ENCODE data around the gene UNC5A.

UNC5A gene

DNA sequence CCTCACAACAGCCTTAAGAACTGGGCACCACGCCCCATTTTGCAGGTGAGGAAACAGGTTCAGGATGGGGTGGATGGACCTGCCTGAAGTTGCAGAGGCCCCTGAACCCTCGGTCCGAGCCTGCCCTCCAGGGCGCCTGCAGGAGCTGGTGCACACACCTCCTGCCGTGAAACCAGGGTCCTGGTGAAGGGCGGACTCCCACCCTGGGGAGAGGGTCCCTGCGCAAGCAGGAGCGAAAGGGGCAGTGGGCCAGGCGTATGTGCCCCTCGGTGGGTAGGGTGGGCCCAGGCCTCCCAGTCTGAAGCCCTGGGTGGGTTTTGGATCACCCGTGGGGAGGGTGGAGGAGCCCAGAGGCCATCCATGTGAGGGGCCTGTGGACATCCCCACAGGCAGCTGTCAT, 50.9 kb downstream of the UNC5A start:
- Histone ChIP-seq H3K4me3 (ENCODE audit: low read depth in 1 of 5, low read length in 5 of 5) (no peak overlapping the region), H3K9ac (ENCODE audit: low read length in 5 of 5) (no peak overlapping the region), H3K27me3 (ENCODE audit: control insufficient read depth in 5 of 5, insufficient read depth in 4 of 5, low read length in 5 of 5) (peaks cover 37 to 72% (median 68%) of the 10 kb centered on the region in 5 donors), H3K9me3 (ENCODE audit: control insufficient read depth in 5 of 5, low read length in 5 of 5) (no peaks in the 10 kb centered on the region), H3K4me1 (ENCODE audit: control insufficient read depth in 5 of 5, insufficient read depth in 5 of 5, low read length in 5 of 5) (no peaks in the 10 kb centered on the region), H3K27ac (ENCODE audit: low read depth, low read length) (no peak overlapping the region), H3K36me3 (ENCODE audit: control insufficient read depth in 5 of 5, insufficient read depth in 5 of 5, low read length in 5 of 5) (no peaks in the 10 kb centered on the region)

DNA sequence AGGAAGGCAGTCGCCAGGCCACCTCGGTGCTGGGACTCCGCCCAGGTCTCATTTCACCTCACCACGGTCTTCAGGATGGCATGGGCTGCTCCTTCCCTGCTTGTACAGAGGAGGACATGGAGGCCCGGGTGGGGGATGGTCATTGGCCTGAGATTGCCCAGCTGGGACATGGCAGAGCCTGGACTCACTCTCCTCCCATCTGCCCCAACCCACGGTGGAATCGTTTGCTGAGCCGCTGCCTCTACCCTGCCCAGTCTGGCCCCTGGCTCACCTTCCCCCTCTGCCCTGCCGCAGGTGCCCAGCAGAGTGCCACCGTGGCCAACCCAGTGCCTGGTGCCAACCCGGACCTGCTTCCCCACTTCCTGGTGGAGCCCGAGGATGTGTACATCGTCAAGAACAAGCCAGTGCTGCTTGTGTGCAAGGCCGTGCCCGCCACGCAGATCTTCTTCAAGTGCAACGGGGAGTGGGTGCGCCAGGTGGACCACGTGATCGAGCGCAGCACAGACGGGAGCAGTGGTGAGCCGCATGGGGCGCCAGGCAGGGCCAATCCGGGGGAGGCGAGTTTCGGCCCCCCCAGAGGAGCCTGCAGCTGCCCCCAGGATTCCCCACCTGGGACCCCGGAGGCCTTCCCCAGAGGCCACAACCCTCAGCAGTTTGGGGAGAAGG, 52.1 kb downstream of the UNC5A start:
- no peak overlapping the region for H3K4me3 ChIP-seq (ENCODE audit: low read depth in 1 of 5, low read length in 5 of 5)
- H3K9me3 ChIP-seq (ENCODE audit: control insufficient read depth in 5 of 5, low read length in 5 of 5): no peaks in the 10 kb centered on the region
- H3K9ac ChIP-seq (ENCODE audit: low read length in 5 of 5): no peak overlapping the region
- no peaks in the 10 kb centered on the region for H3K4me1 ChIP-seq (ENCODE audit: control insufficient read depth in 5 of 5, insufficient read depth in 5 of 5, low read length in 5 of 5)
- peaks cover 42 to 75% (median 69%) of the 10 kb centered on the region in 5 donors for H3K27me3 ChIP-seq (ENCODE audit: control insufficient read depth in 5 of 5, insufficient read depth in 4 of 5, low read length in 5 of 5)
- H3K36me3 ChIP-seq (ENCODE audit: control insufficient read depth in 5 of 5, insufficient read depth in 5 of 5, low read length in 5 of 5): no peaks in the 10 kb centered on the region
- no peak overlapping the region for H3K27ac ChIP-seq (ENCODE audit: low read depth, low read length)

DNA sequence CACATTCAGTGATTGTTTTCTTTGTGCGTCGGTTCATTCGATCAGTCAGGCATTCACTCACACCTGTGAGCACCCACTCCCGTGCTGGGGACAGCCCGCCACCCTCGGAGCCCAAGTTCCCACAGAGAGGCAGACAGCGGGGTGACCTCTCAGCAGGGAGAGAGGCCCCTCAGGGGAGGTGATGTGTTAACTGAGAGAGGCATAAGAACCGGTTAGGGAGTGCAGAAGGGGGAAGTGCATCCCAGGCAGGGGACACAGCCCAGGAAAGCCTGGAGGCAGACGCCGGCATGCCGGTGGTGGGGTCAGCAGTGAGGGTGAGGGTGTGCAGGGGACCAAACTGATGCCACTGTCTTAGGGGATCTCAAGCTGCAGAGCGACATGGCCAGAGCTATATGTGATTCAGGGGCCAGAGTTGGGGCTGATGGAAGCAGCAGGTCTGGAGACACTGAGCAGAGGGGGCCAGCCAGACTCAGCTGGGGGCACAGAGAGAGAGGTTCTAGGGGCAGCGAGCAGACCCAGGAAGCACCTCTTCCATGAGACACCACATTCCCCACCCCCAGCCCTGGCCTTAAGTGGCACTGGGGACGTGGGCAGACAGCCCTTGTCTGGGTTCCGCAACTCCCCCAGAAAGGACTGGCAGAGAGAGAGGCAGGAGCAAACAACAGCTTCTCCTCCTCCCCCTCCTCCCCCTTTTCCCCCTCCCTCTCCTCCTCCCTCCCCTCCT, 52.8 kb downstream of the UNC5A start:
- no peak overlapping the region for H3K9ac ChIP-seq (ENCODE audit: low read length in 5 of 5)
- H3K4me3 ChIP-seq (ENCODE audit: low read depth in 1 of 5, low read length in 5 of 5): no peak overlapping the region
- peaks cover 43 to 74% (median 70%) of the 10 kb centered on the region in 5 donors for H3K27me3 ChIP-seq (ENCODE audit: control insufficient read depth in 5 of 5, insufficient read depth in 4 of 5, low read length in 5 of 5)
- no peaks in the 10 kb centered on the region for H3K9me3 ChIP-seq (ENCODE audit: control insufficient read depth in 5 of 5, low read length in 5 of 5)
- H3K36me3 ChIP-seq (ENCODE audit: control insufficient read depth in 5 of 5, insufficient read depth in 5 of 5, low read length in 5 of 5): no peaks in the 10 kb centered on the region
- H3K27ac ChIP-seq (ENCODE audit: low read depth, low read length): no peak overlapping the region
- no peaks in the 10 kb centered on the region for H3K4me1 ChIP-seq (ENCODE audit: control insufficient read depth in 5 of 5, insufficient read depth in 5 of 5, low read length in 5 of 5)

DNA sequence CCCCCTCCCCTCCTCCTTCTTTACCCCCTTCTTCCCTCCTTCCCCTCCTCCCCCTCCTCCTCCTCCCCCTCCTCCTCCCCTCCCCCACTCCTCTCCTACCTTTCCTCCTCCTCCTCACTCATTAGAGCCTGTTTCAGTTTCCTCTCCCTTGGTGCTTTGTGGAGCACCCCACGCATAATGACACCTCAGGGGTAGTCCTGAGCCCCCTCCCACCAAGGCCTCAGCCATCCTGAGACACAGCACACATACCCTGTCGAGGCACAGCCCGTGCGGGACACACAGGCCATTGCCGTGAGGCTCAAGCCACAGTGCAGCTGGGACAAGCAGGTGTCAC, 53.4 kb downstream of the UNC5A start:
- Histone ChIP-seq H3K9me3 (ENCODE audit: control insufficient read depth in 5 of 5, low read length in 5 of 5) (no peaks in the 10 kb centered on the region), H3K9ac (ENCODE audit: low read length in 5 of 5) (no peak overlapping the region), H3K4me1 (ENCODE audit: control insufficient read depth in 5 of 5, insufficient read depth in 5 of 5, low read length in 5 of 5) (no peaks in the 10 kb centered on the region), H3K4me3 (ENCODE audit: low read depth in 1 of 5, low read length in 5 of 5) (no peak overlapping the region), H3K36me3 (ENCODE audit: control insufficient read depth in 5 of 5, insufficient read depth in 5 of 5, low read length in 5 of 5) (no peaks in the 10 kb centered on the region), H3K27ac (ENCODE audit: low read depth, low read length) (no peak overlapping the region), H3K27me3 (ENCODE audit: control insufficient read depth in 5 of 5, insufficient read depth in 4 of 5, low read length in 5 of 5) (peaks cover 42 to 80% (median 74%) of the 10 kb centered on the region in 5 donors)

DNA sequence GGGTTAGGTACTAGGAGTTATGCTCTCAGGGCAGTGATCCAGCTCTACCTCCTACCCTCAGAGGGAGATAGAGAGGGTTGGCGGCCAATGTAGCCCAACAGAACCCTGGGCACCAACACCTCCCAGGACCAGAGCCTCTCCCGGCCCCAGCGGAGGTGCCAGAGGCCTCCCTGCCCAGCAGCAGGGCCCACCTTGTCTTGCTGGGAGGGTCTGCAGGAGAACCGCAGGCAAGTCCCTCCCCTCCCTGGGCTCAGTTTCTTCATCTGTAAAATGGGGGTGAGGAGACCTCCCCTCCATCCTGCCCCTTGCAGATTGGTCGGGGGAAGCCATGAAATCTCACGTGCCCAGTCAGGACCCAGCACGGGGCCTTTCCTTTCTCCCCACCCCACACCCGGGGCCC, 54.4 kb downstream of the UNC5A start:
- Histone ChIP-seq H3K27me3 (ENCODE audit: control insufficient read depth in 5 of 5, insufficient read depth in 4 of 5, low read length in 5 of 5) (peaks cover 40 to 84% (median 74%) of the 10 kb centered on the region in 5 donors), H3K4me3 (ENCODE audit: low read depth in 1 of 5, low read length in 5 of 5) (no peak overlapping the region), H3K9me3 (ENCODE audit: control insufficient read depth in 5 of 5, low read length in 5 of 5) (no peaks in the 10 kb centered on the region), H3K27ac (ENCODE audit: low read depth, low read length) (no peak overlapping the region), H3K4me1 (ENCODE audit: control insufficient read depth in 5 of 5, insufficient read depth in 5 of 5, low read length in 5 of 5) (no peaks in the 10 kb centered on the region), H3K9ac (ENCODE audit: low read length in 5 of 5) (no peak overlapping the region), H3K36me3 (ENCODE audit: control insufficient read depth in 5 of 5, insufficient read depth in 5 of 5, low read length in 5 of 5) (no peaks in the 10 kb centered on the region)

DNA sequence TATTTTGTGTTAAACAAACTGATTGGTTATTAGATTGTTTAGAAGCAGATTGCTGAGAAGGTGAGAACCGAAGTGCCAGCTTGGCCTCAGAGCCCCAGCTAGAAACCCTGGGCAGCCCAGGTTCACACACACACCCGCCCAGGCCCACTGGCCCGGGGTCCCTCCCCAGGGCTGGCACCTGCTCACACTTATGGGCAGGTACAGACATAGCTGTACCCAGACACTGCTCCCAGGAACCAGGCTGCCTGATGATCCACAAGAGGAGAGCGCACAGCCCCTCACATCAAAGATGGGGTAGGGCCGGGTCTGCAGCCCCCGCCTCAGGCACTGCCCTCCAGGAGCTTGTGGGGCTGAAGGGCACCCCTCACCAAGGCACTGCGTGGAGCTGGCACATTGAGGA, 55.6 kb downstream of the UNC5A start:
- Histone ChIP-seq H3K27ac (ENCODE audit: low read depth, low read length) (no peak overlapping the region), H3K9me3 (ENCODE audit: control insufficient read depth in 5 of 5, low read length in 5 of 5) (no peaks in the 10 kb centered on the region), H3K4me3 (ENCODE audit: low read depth in 1 of 5, low read length in 5 of 5) (no peak overlapping the region), H3K4me1 (ENCODE audit: control insufficient read depth in 5 of 5, insufficient read depth in 5 of 5, low read length in 5 of 5) (no peaks in the 10 kb centered on the region), H3K36me3 (ENCODE audit: control insufficient read depth in 5 of 5, insufficient read depth in 5 of 5, low read length in 5 of 5) (no peaks in the 10 kb centered on the region), H3K9ac (ENCODE audit: low read length in 5 of 5) (no peak overlapping the region), H3K27me3 (ENCODE audit: control insufficient read depth in 5 of 5, insufficient read depth in 4 of 5, low read length in 5 of 5) (peaks cover 35 to 76% (median 67%) of the 10 kb centered on the region in 5 donors)

DNA sequence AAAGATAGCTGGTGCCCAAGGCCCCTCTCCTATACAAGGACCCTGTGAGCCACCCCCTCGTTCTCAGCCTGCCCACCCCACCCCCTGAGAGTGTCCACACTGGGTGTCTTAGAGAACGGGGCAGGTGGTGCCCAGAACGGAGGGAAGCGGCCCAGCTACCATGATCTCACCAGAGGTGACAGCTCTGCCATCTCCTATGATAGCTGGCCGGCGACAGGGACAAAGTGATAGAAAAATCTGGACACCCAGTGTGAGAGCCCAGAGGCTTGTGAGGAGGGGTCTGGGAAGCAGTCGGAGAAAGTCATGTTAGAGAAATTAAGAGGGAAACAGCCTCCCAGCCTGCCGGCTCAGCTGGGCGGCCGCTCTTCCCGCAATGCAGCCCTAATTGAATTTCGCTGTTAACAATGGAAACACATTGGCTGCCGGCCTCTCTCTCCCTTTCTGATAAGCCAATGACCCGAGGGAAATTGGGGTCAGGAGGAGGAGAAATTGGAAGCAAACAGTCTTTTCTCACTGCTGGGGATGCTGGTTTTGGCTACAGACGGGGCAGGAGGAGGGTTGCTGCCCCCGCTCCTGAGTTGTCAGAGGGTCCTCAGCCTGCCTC, 56.5 kb downstream of the UNC5A start:
- Histone ChIP-seq H3K36me3 (ENCODE audit: control insufficient read depth in 5 of 5, insufficient read depth in 5 of 5, low read length in 5 of 5) (no peaks in the 10 kb centered on the region), H3K27me3 (ENCODE audit: control insufficient read depth in 5 of 5, insufficient read depth in 4 of 5, low read length in 5 of 5) (peaks cover 29 to 68% (median 59%) of the 10 kb centered on the region in 5 donors), H3K9me3 (ENCODE audit: control insufficient read depth in 5 of 5, low read length in 5 of 5) (no peaks in the 10 kb centered on the region), H3K4me3 (ENCODE audit: low read depth in 1 of 5, low read length in 5 of 5) (no peak overlapping the region), H3K4me1 (ENCODE audit: control insufficient read depth in 5 of 5, insufficient read depth in 5 of 5, low read length in 5 of 5) (no peaks in the 10 kb centered on the region), H3K9ac (ENCODE audit: low read length in 5 of 5) (no peak overlapping the region), H3K27ac (ENCODE audit: low read depth, low read length) (no peak overlapping the region)

DNA sequence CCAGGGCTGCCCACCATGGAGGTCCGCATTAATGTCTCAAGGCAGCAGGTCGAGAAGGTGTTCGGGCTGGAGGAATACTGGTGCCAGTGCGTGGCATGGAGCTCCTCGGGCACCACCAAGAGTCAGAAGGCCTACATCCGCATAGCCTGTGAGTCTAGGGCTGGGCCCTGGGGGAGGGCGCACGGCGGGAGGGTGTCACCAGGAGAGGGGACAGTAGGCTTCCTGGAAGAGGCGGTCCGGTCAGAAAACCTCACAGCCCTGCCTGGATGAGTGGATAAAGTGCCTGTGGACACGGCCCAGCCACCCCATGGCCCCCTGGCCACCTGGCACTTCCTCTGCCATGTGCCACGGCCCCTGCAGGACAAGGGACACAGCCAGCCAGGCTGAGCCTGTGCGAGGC, 57.8 kb downstream of the UNC5A start:
- Histone ChIP-seq H3K4me1 (ENCODE audit: control insufficient read depth in 5 of 5, insufficient read depth in 5 of 5, low read length in 5 of 5) (no peaks in the 10 kb centered on the region), H3K36me3 (ENCODE audit: control insufficient read depth in 5 of 5, insufficient read depth in 5 of 5, low read length in 5 of 5) (no peaks in the 10 kb centered on the region)

DNA sequence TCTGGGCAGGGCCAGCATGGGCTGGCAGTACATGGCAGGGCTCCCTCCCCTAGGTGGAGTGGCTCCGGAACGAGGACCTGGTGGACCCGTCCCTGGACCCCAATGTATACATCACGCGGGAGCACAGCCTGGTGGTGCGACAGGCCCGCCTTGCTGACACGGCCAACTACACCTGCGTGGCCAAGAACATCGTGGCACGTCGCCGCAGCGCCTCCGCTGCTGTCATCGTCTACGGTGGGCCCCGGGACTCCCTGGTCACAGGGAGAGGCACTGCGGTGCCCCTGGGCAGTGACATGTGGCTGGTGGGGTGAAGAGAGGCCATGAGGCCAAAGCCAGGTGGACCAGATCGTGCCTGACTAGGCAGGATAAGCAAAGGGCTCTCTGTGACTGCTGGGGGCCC, 58.4 kb downstream of the UNC5A start:
- Histone ChIP-seq H3K27me3 (ENCODE audit: control insufficient read depth in 5 of 5, insufficient read depth in 4 of 5, low read length in 5 of 5) (peaks cover 14 to 53% (median 45%) of the 10 kb centered on the region in 5 donors), H3K4me3 (ENCODE audit: low read depth in 1 of 5, low read length in 5 of 5) (no peak overlapping the region), H3K9me3 (ENCODE audit: control insufficient read depth in 5 of 5, low read length in 5 of 5) (no peaks in the 10 kb centered on the region), H3K36me3 (ENCODE audit: control insufficient read depth in 5 of 5, insufficient read depth in 5 of 5, low read length in 5 of 5) (no peaks in the 10 kb centered on the region), H3K4me1 (ENCODE audit: control insufficient read depth in 5 of 5, insufficient read depth in 5 of 5, low read length in 5 of 5) (no peaks in the 10 kb centered on the region), H3K9ac (ENCODE audit: low read length in 5 of 5) (no peak overlapping the region), H3K27ac (ENCODE audit: low read depth, low read length) (no peak overlapping the region)

More for the DNA sequence above, 57.8 kb downstream of the UNC5A start:
- Histone ChIP-seq H3K4me3 (ENCODE audit: low read depth in 1 of 5, low read length in 5 of 5) (no peak overlapping the region), H3K9ac (ENCODE audit: low read length in 5 of 5) (no peak overlapping the region), H3K9me3 (ENCODE audit: control insufficient read depth in 5 of 5, low read length in 5 of 5) (no peaks in the 10 kb centered on the region), H3K27ac (ENCODE audit: low read depth, low read length) (no peak overlapping the region), H3K27me3 (ENCODE audit: control insufficient read depth in 5 of 5, insufficient read depth in 4 of 5, low read length in 5 of 5) (peaks cover 17 to 56% (median 46%) of the 10 kb centered on the region in 5 donors)

DNA sequence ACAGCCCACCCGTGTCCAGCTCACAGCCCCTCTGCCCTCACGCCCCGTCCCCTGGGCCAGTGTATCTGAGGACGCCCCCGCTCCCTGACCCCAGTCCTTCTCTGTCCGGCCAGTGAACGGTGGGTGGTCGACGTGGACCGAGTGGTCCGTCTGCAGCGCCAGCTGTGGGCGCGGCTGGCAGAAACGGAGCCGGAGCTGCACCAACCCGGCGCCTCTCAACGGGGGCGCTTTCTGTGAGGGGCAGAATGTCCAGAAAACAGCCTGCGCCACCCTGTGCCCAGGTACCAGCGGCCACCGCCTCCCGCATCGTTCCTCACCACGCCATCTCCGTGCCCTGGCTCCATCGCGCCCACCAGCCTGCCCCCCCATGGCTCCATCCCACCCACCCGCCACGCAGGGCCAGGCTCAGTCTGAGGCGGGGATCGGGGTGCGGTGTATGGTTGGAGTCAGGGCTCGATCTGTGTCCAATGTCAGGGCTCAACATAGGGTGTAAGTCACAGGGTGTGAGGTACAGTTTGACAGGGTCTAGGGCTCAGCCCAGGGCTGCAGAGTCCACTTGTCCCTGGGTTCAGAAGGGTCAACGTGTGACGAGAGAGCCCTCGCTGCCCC, 59.2 kb downstream of the UNC5A start:
- no peaks in the 10 kb centered on the region for H3K9me3 ChIP-seq (ENCODE audit: control insufficient read depth in 5 of 5, low read length in 5 of 5)
- H3K27ac ChIP-seq (ENCODE audit: low read depth, low read length): no peak overlapping the region
- no peaks in the 10 kb centered on the region for H3K36me3 ChIP-seq (ENCODE audit: control insufficient read depth in 5 of 5, insufficient read depth in 5 of 5, low read length in 5 of 5)
- H3K27me3 ChIP-seq (ENCODE audit: control insufficient read depth in 5 of 5, insufficient read depth in 4 of 5, low read length in 5 of 5): peaks cover 13 to 51% (median 39%) of the 10 kb centered on the region in 5 donors
- no peak overlapping the region for H3K9ac ChIP-seq (ENCODE audit: low read length in 5 of 5)
- H3K4me1 ChIP-seq (ENCODE audit: control insufficient read depth in 5 of 5, insufficient read depth in 5 of 5, low read length in 5 of 5): no peaks in the 10 kb centered on the region
- no peak overlapping the region for H3K4me3 ChIP-seq (ENCODE audit: low read depth in 1 of 5, low read length in 5 of 5)
